H1 (cell line): ENCODE measurements around the gene PDZD2. TPM values are rescaled to one million over a fixed set of nuclear protein-coding genes. Genes with fewer than 3 reads are reported as not detected.

ENCODE experiments used
- BRCA1 ChIP-seq: IDR thresholded peaks from 2 replicates; pipeline ENCODE4 v1.6.1; 2012; ENCODE audit warnings: low read depth, low read length, improper control_type of control experiment
- CREB1 ChIP-seq: IDR thresholded peaks from 2 replicates; pipeline ENCODE4 v1.6.1; 2012; ENCODE audit warnings: inconsistent platforms
- EZH2 ChIP-seq: fragments of 200-600 bp; sonication (generic); IDR thresholded peaks from 2 replicates; pipeline ENCODE4 v1.7.1; 2012; ENCODE audit warnings: low read depth, mild to moderate bottlenecking, moderate library complexity, low read length, inconsistent platforms; ENCODE audit not compliant: severe bottlenecking
- GABPA ChIP-seq: IDR thresholded peaks from 2 replicates; pipeline ENCODE4 v1.6.1; 2011; ENCODE audit warnings: mild to moderate bottlenecking, low read length, moderate library complexity, borderline replicate concordance; ENCODE audit not compliant: insufficient read depth
- HDAC2 ChIP-seq, 2 experiments: fragments of 300-600 bp in 1 of 2; sonication (generic) in 1 of 2; IDR thresholded peaks; 2 replicates each; pipeline ENCODE4 v1.6.1; 2011 to 2012; ENCODE audit warnings: low read depth in 2 of 2, low read length in 2 of 2, mild to moderate bottlenecking in 2 of 2, moderate library complexity in 2 of 2, borderline replicate concordance in 1 of 2, inconsistent platforms in 1 of 2
- HDAC6 ChIP-seq: IDR thresholded peaks from one replicate; pipeline ENCODE4 v1.7.1; 2012; ENCODE audit warnings: low read depth, mild to moderate bottlenecking, inconsistent platforms, low read length, moderate library complexity
- JUN ChIP-seq: IDR thresholded peaks from 2 replicates; pipeline ENCODE4 v1.6.1; 2011; ENCODE audit warnings: low read depth, mild to moderate bottlenecking, improper control_type of control experiment, low read length
- NRF1 ChIP-seq: IDR thresholded peaks from 2 replicates; pipeline ENCODE4 v1.6.1; 2011; ENCODE audit warnings: mild to moderate bottlenecking, low read depth, low read length, improper control_type of control experiment
- TAF7 ChIP-seq: optimal IDR thresholded peaks from 2 replicates; pipeline ENCODE3; 2011; ENCODE audit warnings: low read depth, mild to moderate bottlenecking, inconsistent platforms, low read length, moderate library complexity, borderline replicate concordance
- TCF12 ChIP-seq: IDR thresholded peaks from 2 replicates; pipeline ENCODE4 v1.6.1; 2011; ENCODE audit warnings: low read depth, mild to moderate bottlenecking, low read length
- TEAD4 ChIP-seq: IDR thresholded peaks from 2 replicates; pipeline ENCODE4 v1.6.1; 2012; ENCODE audit warnings: low read depth, low read length, inconsistent platforms, mixed read lengths
- YY1 ChIP-seq: IDR thresholded peaks from 2 replicates; pipeline ENCODE4 v1.6.1; 2011; ENCODE audit warnings: low read depth, mild to moderate bottlenecking, low read length
- polyA plus RNA-seq, 7 experiments: library from polyadenylated mRNA; depleted of rRNA in 3 of 7; stranded (reverse) in 5 of 7; unstranded in 2 of 7; fragments of >200 nt in 5 of 7; fragments of 200-250 nt in 2 of 7; gene quantifications; 1 replicate in 5 of 7; 2 replicates in 1 of 7; 4 replicates in 1 of 7; pipeline versions ENCODE4 v1.2.1 to v1.2.3, GENCODE V29; 2011 to 2013; ENCODE audit warnings: missing spikeins in 2 of 7, mixed read lengths in 2 of 7
- total RNA-seq: library from RNA; stranded (reverse); fragmentation: NEBNext Ultra II Directional; extraction: Animal tissue kit (Norgen Biotek cat#: 25700); gene quantifications from 2 replicates; pipeline ENCODE4 v1.2.1, GENCODE V29; 2021
- TF ChIP-seq, protein P1 (sequence below): fragments of 300-600 bp; sonication (generic); IDR thresholded peaks from 2 replicates; pipeline ENCODE4 v1.7.1; 2012; ENCODE audit warnings: low read length, moderate library complexity, mild to moderate bottlenecking, inconsistent platforms; ENCODE audit not compliant: insufficient replicate concordance

PDZD2 gene
- total and polyA plus RNA-seq, 2 of the 8 experiments (the other 6 are each of a cell fraction or from before 2014, with no cell fraction given) = 1.2 to 6.8 TPM

GRCh38 chr5:31641575-31641974 is 2.6 kb downstream of the PDZD2 start (continued):
- TF ChIP-seq, protein P1, sequence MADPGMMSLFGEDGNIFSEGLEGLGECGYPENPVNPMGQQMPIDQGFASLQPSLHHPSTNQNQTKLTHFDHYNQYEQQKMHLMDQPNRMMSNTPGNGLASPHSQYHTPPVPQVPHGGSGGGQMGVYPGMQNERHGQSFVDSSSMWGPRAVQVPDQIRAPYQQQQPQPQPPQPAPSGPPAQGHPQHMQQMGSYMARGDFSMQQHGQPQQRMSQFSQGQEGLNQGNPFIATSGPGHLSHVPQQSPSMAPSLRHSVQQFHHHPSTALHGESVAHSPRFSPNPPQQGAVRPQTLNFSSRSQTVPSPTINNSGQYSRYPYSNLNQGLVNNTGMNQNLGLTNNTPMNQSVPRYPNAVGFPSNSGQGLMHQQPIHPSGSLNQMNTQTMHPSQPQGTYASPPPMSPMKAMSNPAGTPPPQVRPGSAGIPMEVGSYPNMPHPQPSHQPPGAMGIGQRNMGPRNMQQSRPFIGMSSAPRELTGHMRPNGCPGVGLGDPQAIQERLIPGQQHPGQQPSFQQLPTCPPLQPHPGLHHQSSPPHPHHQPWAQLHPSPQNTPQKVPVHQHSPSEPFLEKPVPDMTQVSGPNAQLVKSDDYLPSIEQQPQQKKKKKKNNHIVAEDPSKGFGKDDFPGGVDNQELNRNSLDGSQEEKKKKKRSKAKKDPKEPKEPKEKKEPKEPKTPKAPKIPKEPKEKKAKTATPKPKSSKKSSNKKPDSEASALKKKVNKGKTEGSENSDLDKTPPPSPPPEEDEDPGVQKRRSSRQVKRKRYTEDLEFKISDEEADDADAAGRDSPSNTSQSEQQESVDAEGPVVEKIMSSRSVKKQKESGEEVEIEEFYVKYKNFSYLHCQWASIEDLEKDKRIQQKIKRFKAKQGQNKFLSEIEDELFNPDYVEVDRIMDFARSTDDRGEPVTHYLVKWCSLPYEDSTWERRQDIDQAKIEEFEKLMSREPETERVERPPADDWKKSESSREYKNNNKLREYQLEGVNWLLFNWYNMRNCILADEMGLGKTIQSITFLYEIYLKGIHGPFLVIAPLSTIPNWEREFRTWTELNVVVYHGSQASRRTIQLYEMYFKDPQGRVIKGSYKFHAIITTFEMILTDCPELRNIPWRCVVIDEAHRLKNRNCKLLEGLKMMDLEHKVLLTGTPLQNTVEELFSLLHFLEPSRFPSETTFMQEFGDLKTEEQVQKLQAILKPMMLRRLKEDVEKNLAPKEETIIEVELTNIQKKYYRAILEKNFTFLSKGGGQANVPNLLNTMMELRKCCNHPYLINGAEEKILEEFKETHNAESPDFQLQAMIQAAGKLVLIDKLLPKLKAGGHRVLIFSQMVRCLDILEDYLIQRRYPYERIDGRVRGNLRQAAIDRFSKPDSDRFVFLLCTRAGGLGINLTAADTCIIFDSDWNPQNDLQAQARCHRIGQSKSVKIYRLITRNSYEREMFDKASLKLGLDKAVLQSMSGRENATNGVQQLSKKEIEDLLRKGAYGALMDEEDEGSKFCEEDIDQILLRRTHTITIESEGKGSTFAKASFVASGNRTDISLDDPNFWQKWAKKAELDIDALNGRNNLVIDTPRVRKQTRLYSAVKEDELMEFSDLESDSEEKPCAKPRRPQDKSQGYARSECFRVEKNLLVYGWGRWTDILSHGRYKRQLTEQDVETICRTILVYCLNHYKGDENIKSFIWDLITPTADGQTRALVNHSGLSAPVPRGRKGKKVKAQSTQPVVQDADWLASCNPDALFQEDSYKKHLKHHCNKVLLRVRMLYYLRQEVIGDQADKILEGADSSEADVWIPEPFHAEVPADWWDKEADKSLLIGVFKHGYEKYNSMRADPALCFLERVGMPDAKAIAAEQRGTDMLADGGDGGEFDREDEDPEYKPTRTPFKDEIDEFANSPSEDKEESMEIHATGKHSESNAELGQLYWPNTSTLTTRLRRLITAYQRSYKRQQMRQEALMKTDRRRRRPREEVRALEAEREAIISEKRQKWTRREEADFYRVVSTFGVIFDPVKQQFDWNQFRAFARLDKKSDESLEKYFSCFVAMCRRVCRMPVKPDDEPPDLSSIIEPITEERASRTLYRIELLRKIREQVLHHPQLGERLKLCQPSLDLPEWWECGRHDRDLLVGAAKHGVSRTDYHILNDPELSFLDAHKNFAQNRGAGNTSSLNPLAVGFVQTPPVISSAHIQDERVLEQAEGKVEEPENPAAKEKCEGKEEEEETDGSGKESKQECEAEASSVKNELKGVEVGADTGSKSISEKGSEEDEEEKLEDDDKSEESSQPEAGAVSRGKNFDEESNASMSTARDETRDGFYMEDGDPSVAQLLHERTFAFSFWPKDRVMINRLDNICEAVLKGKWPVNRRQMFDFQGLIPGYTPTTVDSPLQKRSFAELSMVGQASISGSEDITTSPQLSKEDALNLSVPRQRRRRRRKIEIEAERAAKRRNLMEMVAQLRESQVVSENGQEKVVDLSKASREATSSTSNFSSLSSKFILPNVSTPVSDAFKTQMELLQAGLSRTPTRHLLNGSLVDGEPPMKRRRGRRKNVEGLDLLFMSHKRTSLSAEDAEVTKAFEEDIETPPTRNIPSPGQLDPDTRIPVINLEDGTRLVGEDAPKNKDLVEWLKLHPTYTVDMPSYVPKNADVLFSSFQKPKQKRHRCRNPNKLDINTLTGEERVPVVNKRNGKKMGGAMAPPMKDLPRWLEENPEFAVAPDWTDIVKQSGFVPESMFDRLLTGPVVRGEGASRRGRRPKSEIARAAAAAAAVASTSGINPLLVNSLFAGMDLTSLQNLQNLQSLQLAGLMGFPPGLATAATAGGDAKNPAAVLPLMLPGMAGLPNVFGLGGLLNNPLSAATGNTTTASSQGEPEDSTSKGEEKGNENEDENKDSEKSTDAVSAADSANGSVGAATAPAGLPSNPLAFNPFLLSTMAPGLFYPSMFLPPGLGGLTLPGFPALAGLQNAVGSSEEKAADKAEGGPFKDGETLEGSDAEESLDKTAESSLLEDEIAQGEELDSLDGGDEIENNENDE = no peak
- TF ChIP-seq YY1 (no peak), HDAC2 (IDR thresholded peaks at IDR 0.05; ENCODE audit: borderline replicate concordance in 1 of 2, low read depth in 2 of 2, low read length in 2 of 2) (no peak), EZH2 (no peak), TCF12 (no peak), TEAD4 (no peak), TAF7 (no peak), HDAC6 (no peak), NRF1 (no peak), BRCA1 (no peak), GABPA (no peak), JUN (no peak), CREB1 (no peak)
